Measurements from ENCODE around the gene MT1A. TPM values are rescaled to one million over a fixed set of nuclear protein-coding genes. Genes with fewer than 3 reads are reported as not detected.

The MT1A gene
- total and polyA plus RNA-seq, 10 of the 15 experiments (the other 5 are each of a cell fraction or from before 2014, with no cell fraction given) = not detected

- H3K9me3 ChIP-seq (replicated peaks; ENCODE audit: control insufficient read depth, insufficient read depth, low read length) = no peaks in the 10 kb centered on the region
- WGBS (ENCODE audit: insufficient coverage, insufficient replicate concordance, low lambda C conversion rate, missing lambda C conversion rate) = 0% methylated on average over 2 of the region's 2 CpGs
- no peaks in the 10 kb centered on the region for H3K36me3 ChIP-seq (ENCODE audit: control insufficient read depth in 2 of 2, insufficient read depth in 2 of 2, low read length in 1 of 2)
- no peaks in the 10 kb centered on the region for H4K20me1 ChIP-seq (ENCODE audit: control insufficient read depth, insufficient read depth)
- 0 out of 2 replicates have a peak overlapping the region, but pooled peaks have one; percentile 38 for H3K9ac ChIP-seq (ENCODE audit: control insufficient read depth, insufficient read depth, low read length)
- no TSS peak for BruUV-seq (replicated peaks)
- in situ Hi-C loops (cut with MboI) (no loop called here), intact Hi-C loops (cut with micrococcal nuclease; ENCODE audit: unreplicated experiment) (no loop called here)
- peaks cover 29% of the 10 kb centered on the region for H3K4me1 ChIP-seq (ENCODE audit: control insufficient read depth, insufficient read depth, low read length)
- peak overlapping the region; percentile 50; the same call in 1 of the 2 replicates for H3K27ac ChIP-seq (ENCODE audit: control insufficient read depth, insufficient read depth)
- ATAC-seq = peak; percentile 5
- RAD21 ChIA-PET (ENCODE audit: unreplicated experiment) = interaction anchor here (1.2 to 4.6 kb wide), 6 partner anchors 13 to 92 kb away, joined by 3 to 23 read pairs (median 4); partner anchors contain the start of gene MT1E
- SMC1A ChIA-PET (ENCODE audit: uncharacterized antibody, unreplicated experiment) = interaction anchor here (1.1 to 4.6 kb wide), 8 partner anchors 9 to 91 kb away, joined by 3 to 27 read pairs (median 8); no protein-coding TSS in a partner anchor
- no peaks in the 10 kb centered on the region for H3K79me2 ChIP-seq (ENCODE audit: control insufficient read depth, insufficient read depth, low read length)
- DNase-seq (ENCODE audit: low read depth, low spot score) = no peak
- H3K4me3 ChIP-seq = 0 out of 2 replicates have a peak overlapping the region, but pooled peaks have one; percentile 70
- FAIRE-seq = no peak
- H3K4me2 ChIP-seq (ENCODE audit: control insufficient read depth, insufficient read depth) = peak overlapping the region; percentile 82
- POLR2A ChIA-PET = interaction anchor here (0.6 to 1.7 kb wide), 3 partner anchors 13 to 358 kb away, joined by 3 to 4 read pairs (median 4); partner anchors contain the start of gene MT1E
- peak overlapping the region; percentile 60; the same call in 1 of the 2 replicates for H2AFZ ChIP-seq (ENCODE audit: control insufficient read depth, low read depth, low read length)
- CTCF ChIA-PET = interaction anchor here (1.4 to 10.0 kb wide), 6 partner anchors 9 to 91 kb away, joined by 3 to 77 read pairs (median 6); no protein-coding TSS in a partner anchor
- no peaks in the 10 kb centered on the region for H3K27me3 ChIP-seq (replicated peaks in 1 of 2; ENCODE audit: control insufficient read depth in 2 of 2, insufficient read depth in 2 of 2, low read length in 1 of 2)
- TF ChIP-seq SIN3A (IDR thresholded peaks at IDR 0.05; ENCODE audit: low read depth, low read length) (no peak), MLLT1 (IDR thresholded peaks at IDR 0.05) (no peak), MXI1 (IDR thresholded peaks at IDR 0.05; ENCODE audit: low read depth, low read length) (no peak), ZNF217 (IDR thresholded peaks at IDR 0.05) (peak; percentile 85), ZSCAN29 (IDR thresholded peaks at IDR 0.05) (no peak), STAT1 (conservative IDR thresholded peaks at IDR 0.05) (no peak), MEF2A (IDR thresholded peaks at IDR 0.05; ENCODE audit: insufficient read depth, low read depth, low read length) (no peak), IKZF1 (conservative IDR thresholded peaks at IDR 0.05) (0 out of 2 replicates have a peak, but pooled peaks have one; percentile 27), JUND (IDR thresholded peaks at IDR 0.05; ENCODE audit: low read depth, low read length) (no peak), NBN (IDR thresholded peaks at IDR 0.05) (no peak), SMARCA5 (IDR thresholded peaks at IDR 0.05) (peak; percentile 90), CBFB (IDR thresholded peaks at IDR 0.05; ENCODE audit: low read depth) (no peak), LARP7 (IDR thresholded peaks at IDR 0.05) (no peak), ASH2L (IDR thresholded peaks at IDR 0.05; ENCODE audit: borderline replicate concordance, low read depth) (no peak), BACH1 (IDR thresholded peaks at IDR 0.05; ENCODE audit: borderline replicate concordance) (no peak), PKNOX1 (IDR thresholded peaks at IDR 0.05) (no peak), RUNX3 (IDR thresholded peaks at IDR 0.05; ENCODE audit: low read length) (peak; percentile 25), ATF7 (IDR thresholded peaks at IDR 0.05; ENCODE audit: low read depth) (no peak), SREBF1 (IDR thresholded peaks at IDR 0.05; ENCODE audit: low read length) (no peak), RELB (IDR thresholded peaks at IDR 0.05; ENCODE audit: low read depth) (no peak), IRF5 (IDR thresholded peaks at IDR 0.05; ENCODE audit: borderline replicate concordance) (no peak)
Measured at GRCh38 chr16:56610609-56611111, 27.8 kb upstream of the MT1A start.

Data from GM12878 (cell line).